Spleen (tissue), 11 donors: Measurements from ENCODE around the gene PNPLA1. TPM values are rescaled to one million over a fixed set of nuclear protein-coding genes. Genes with fewer than 3 reads are reported as not detected.

Source experiments
- DNase-seq: peaks from one replicate; pipeline ENCODE4 v3.0.0-alpha.2; 2020
- H3K27ac ChIP-seq, 8 donors: fragments of 200-600 bp; sonication (generic) in 7 of 8; 1 replicate in 4 of 8; 2 replicates in 4 of 8; pipeline versions ENCODE4 v1.5.0 to v1.8.0; 2016 to 2021; ENCODE audit warnings: inconsistent platforms in 4 of 8, mild to moderate bottlenecking in 4 of 8, moderate library complexity in 1 of 8
- H3K27me3 ChIP-seq, 7 donors: fragments of 200-600 bp; sonication (generic) in 6 of 7; replicated peaks in 1 of 7; 1 replicate in 4 of 7; 2 replicates in 3 of 7; pipeline versions ENCODE4 v1.5.0 to v1.8.0; 2016 to 2021; ENCODE audit warnings: inconsistent platforms in 3 of 7, mild to moderate bottlenecking in 1 of 7
- H3K36me3 ChIP-seq, 6 donors: fragments of 200-600 bp; sonication (generic) in 5 of 6; 1 replicate in 4 of 6; 2 replicates in 2 of 6; pipeline versions ENCODE4 v1.5.0 to v1.8.0; 2016 to 2021; ENCODE audit warnings: inconsistent platforms in 2 of 6
- H3K4me1 ChIP-seq, 6 donors: fragments of 200-600 bp; sonication (generic) in 5 of 6; 1 replicate in 3 of 6; 2 replicates in 3 of 6; pipeline versions ENCODE4 v1.5.0 to v1.8.0; 2016 to 2021; ENCODE audit warnings: inconsistent platforms in 3 of 6
- H3K4me3 ChIP-seq, 8 donors: fragments of 200-600 bp; sonication (generic) in 7 of 8; 1 replicate in 4 of 8; 2 replicates in 4 of 8; pipeline versions ENCODE4 v1.5.0 to v1.8.0; 2016 to 2021; ENCODE audit warnings: inconsistent platforms in 4 of 8, mild to moderate bottlenecking in 4 of 8, moderate library complexity in 2 of 8
- H3K9me3 ChIP-seq, 8 donors: fragments of 200-600 bp; sonication (generic) in 7 of 8; 1 replicate in 4 of 8; 2 replicates in 4 of 8; pipeline versions ENCODE4 v1.5.0 to v1.8.0; 2016 to 2021; ENCODE audit warnings: inconsistent platforms in 4 of 8
- CTCF ChIP-seq, 11 experiments: fragments of 200-600 bp in 7 of 11; fragments of 450-650 bp in 4 of 11; sonication (generic) in 4 of 11; IDR thresholded peaks in 8 of 11; conservative IDR thresholded peaks in 3 of 11; 1 replicate in 7 of 11; 2 replicates in 4 of 11; pipeline versions ENCODE4 v1.4.0 to v1.8.0; 2016 to 2021; ENCODE audit warnings: antibody characterized with exemption in 11 of 11, inconsistent platforms in 4 of 11, mild to moderate bottlenecking in 1 of 11
- POLR2A ChIP-seq, 3 donors: fragments of 450-650 bp; IDR thresholded peaks; one replicate each; pipeline ENCODE4 v1.5.1; 2017; ENCODE audit warnings: antibody characterized with exemption in 3 of 3, mild to moderate bottlenecking in 1 of 3
- POLR2AphosphoS5 ChIP-seq, 3 donors: sonication (generic); formaldehyde crosslinking; IDR thresholded peaks; one replicate each; pipeline ENCODE4 v1.5.1; 2017; ENCODE audit warnings: antibody characterized with exemption in 3 of 3
- WGBS, 5 donors: extraction: QIAGEN DNeasy Blood & Tissue Kit in 3 of 5; methylation state at CpG; one replicate each; pipeline versions ENCODE4 v1.1.5 to v1.1.7; 2013 to 2018; 5-methylcytosine and 5-hydroxymethylcytosine counted together
- intact Hi-C: fragments of 100-400 bp; cut with DNase I; formaldehyde crosslinking; loops from one replicate; pipeline ENCODE4 v1.15.0; 2023; ENCODE audit warnings: low total_unique reads
- polyA plus RNA-seq, 3 donors: library from polyadenylated mRNA; stranded (reverse); fragments of 200-250 nt; gene quantifications; one replicate each; pipeline ENCODE4 v1.2.1, GENCODE V29; 2013
- total RNA-seq, 7 donors: library from RNA; depleted of rRNA in 3 of 7; stranded (reverse); fragments of >200 nt in 3 of 7; fragmentation: NEBNext Ultra II Directional in 4 of 7; extraction: Animal tissue kit (Norgen Biotek cat#: 25700) in 4 of 7; gene quantifications; one replicate each; pipeline versions ENCODE4 v1.1.0 to v1.2.1, GENCODE V29; 2016 to 2021
- donor health status: healthy with polysubstance abuse.
- donor health status: DM: no; HTN: no; CAD: no; lungs with moderate emphysema.
- donor health status: DM: no; HTN: no; CAD: no.
- donor health status: Bipolar disorder and iron deficiency.
- donor health status: healthy.
- donor health status: DM: no; HTN: no; CAD: no.
- donor health status: DM: yes; HTN: yes; CAD: no.

PNPLA1 gene
- total and polyA plus RNA-seq, 10 donors, result 0.05 to 3.7 (median 0.88) TPM

- H3K27me3 ChIP-seq, result peaks cover 0 to 5% (median 0%) of the 10 kb centered on the region in 7 donors
Measured at GRCh38 chr6:36319436-36319762, 49.5 kb downstream of the PNPLA1 start.

GRCh38 chr6:36319821-36320220 lies 50.0 kb downstream of the PNPLA1 start:
- TF ChIP-seq CTCF (IDR thresholded peaks at IDR 0.05 in 8 of 11, conservative IDR thresholded peaks at IDR 0.05 in 3 of 11) (no peak), POLR2A (IDR thresholded peaks at IDR 0.05) (no peak), POLR2AphosphoS5 (IDR thresholded peaks at IDR 0.05) (no peak)
- no peak overlapping the region for H3K4me3 ChIP-seq
- H3K9me3 ChIP-seq, result no peaks in the 10 kb centered on the region
- no peak for DNase-seq
- H3K27ac ChIP-seq, result no peak overlapping the region
- H3K27me3 ChIP-seq, result peaks cover 0 to 6% (median 0%) of the 10 kb centered on the region in 7 donors
- intact Hi-C loops, result no loop called here
- no peaks in the 10 kb centered on the region for H3K4me1 ChIP-seq
- WGBS, 5 donors, result 88 to 92% (median 90%) methylated on average over 2 of the region's 2 CpGs
- no peaks in the 10 kb centered on the region for H3K36me3 ChIP-seq

More at GRCh38 chr6:36319436-36319762, 49.5 kb downstream of the PNPLA1 start:
- 85 to 94% (median 87%) methylated on average over 9 of the region's 9 CpGs for WGBS, 5 donors
- H3K4me3 ChIP-seq, result no peak overlapping the region
- intact Hi-C loops, result no loop called here
- H3K9me3 ChIP-seq, result no peaks in the 10 kb centered on the region
- no peaks in the 10 kb centered on the region for H3K4me1 ChIP-seq
- no peak for TF ChIP-seq POLR2AphosphoS5 (IDR thresholded peaks at IDR 0.05)
- TF ChIP-seq CTCF (IDR thresholded peaks at IDR 0.05 in 8 of 11, conservative IDR thresholded peaks at IDR 0.05 in 3 of 11), result no peak
- TF ChIP-seq POLR2A (IDR thresholded peaks at IDR 0.05), result no peak
- H3K36me3 ChIP-seq, result no peaks in the 10 kb centered on the region
- no peak for DNase-seq
- H3K27ac ChIP-seq, result no peak overlapping the region

GRCh38 chr6:36320475-36320874 lies 50.6 kb downstream of the PNPLA1 start:
- no peak for TF ChIP-seq CTCF (IDR thresholded peaks at IDR 0.05 in 8 of 11, conservative IDR thresholded peaks at IDR 0.05 in 3 of 11)
- no peak for TF ChIP-seq POLR2AphosphoS5 (IDR thresholded peaks at IDR 0.05)
- no peak for TF ChIP-seq POLR2A (IDR thresholded peaks at IDR 0.05)
- Histone ChIP-seq H3K27me3 (peaks cover 0 to 12% (median 0%) of the 10 kb centered on the region in 7 donors), H3K27ac (no peak overlapping the region), H3K4me3 (no peak overlapping the region), H3K9me3 (no peaks in the 10 kb centered on the region), H3K36me3 (no peaks in the 10 kb centered on the region), H3K4me1 (no peaks in the 10 kb centered on the region)
- intact Hi-C loops, result no loop called here
- WGBS, 5 donors, result 85 to 96% (median 88%) methylated on average over 11 of the region's 11 CpGs
- no peak for DNase-seq

GRCh38 chr6:36322591-36322990 lies 52.7 kb downstream of the PNPLA1 start:
- no peak overlapping the region for H3K4me3 ChIP-seq
- H3K4me1 ChIP-seq, result no peaks in the 10 kb centered on the region
- no peak overlapping the region for H3K27ac ChIP-seq
- 78 to 95% (median 92%) methylated on average over 2 to 3 of the region's 3 CpGs for WGBS, 5 donors
- TF ChIP-seq POLR2A (IDR thresholded peaks at IDR 0.05), result no peak
- no peak for TF ChIP-seq CTCF (IDR thresholded peaks at IDR 0.05 in 8 of 11, conservative IDR thresholded peaks at IDR 0.05 in 3 of 11)
- TF ChIP-seq POLR2AphosphoS5 (IDR thresholded peaks at IDR 0.05), result no peak
- DNase-seq, result no peak
- H3K27me3 ChIP-seq, result peaks cover 0 to 15% (median 0%) of the 10 kb centered on the region in 7 donors
- H3K36me3 ChIP-seq, result no peaks in the 10 kb centered on the region
- no peaks in the 10 kb centered on the region for H3K9me3 ChIP-seq
- intact Hi-C loops, result no loop called here
